ENCODE results near the gene CLMN. TPM values are rescaled to one million over a fixed set of nuclear protein-coding genes. Genes with fewer than 3 reads are reported as not detected.

CLMN gene
- total RNA-seq, 1 donor from 2014 or later = 2.1 TPM

DNA sequence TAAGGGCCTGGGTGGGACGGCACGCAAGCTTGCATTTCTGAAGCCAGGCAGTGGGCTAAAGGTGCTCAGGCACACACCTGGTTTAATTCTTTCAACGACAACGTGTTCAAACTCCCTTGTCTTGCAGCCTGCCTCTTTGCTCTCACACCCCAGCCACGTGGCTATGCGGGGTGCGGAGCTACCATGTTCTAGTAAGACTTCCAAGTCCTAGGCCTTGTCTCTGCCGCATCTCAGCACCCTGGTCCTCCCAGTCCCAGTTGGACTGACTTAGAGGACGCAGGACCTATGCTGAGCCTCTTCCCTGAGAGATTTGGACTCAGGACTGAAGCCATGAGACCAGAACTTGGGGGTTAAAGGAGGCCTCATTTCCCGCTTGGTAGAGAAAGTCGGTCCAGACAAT, 62.2 kb downstream of the CLMN start:
- peaks cover 16 to 36% (median 30%) of the 10 kb centered on the region in 3 donors for H3K4me1 ChIP-seq (ENCODE audit: control insufficient read depth in 3 of 3, insufficient read depth in 3 of 3, low read length in 3 of 3)
- H3K9me3 ChIP-seq (ENCODE audit: control insufficient read depth in 3 of 3, low read length in 3 of 3) = no peaks in the 10 kb centered on the region
- H3K27me3 ChIP-seq (ENCODE audit: control insufficient read depth in 3 of 3, insufficient read depth in 3 of 3, low read length in 3 of 3) = peaks cover 0 to 2% (median 0%) of the 10 kb centered on the region in 3 donors
- no peak overlapping the region for H3K4me3 ChIP-seq (ENCODE audit: low read length in 3 of 3)
- H3K36me3 ChIP-seq (ENCODE audit: control insufficient read depth in 3 of 3, insufficient read depth in 3 of 3, low read length in 3 of 3) = no peaks in the 10 kb centered on the region
- no peak overlapping the region for H3K9ac ChIP-seq (ENCODE audit: low read depth in 1 of 3, low read length in 3 of 3)
- H3K27ac ChIP-seq (ENCODE audit: low read depth, low read length) = no peak overlapping the region

GRCh38 chr14:95256776-95257060, 63.0 kb downstream of the CLMN start:
- Histone ChIP-seq H3K27me3 (ENCODE audit: control insufficient read depth in 3 of 3, insufficient read depth in 3 of 3, low read length in 3 of 3) (peaks cover 0 to 2% (median 0%) of the 10 kb centered on the region in 3 donors), H3K36me3 (ENCODE audit: control insufficient read depth in 3 of 3, insufficient read depth in 3 of 3, low read length in 3 of 3) (no peaks in the 10 kb centered on the region), H3K27ac (ENCODE audit: low read depth, low read length) (no peak overlapping the region), H3K9me3 (ENCODE audit: control insufficient read depth in 3 of 3, low read length in 3 of 3) (no peaks in the 10 kb centered on the region), H3K9ac (ENCODE audit: low read depth in 1 of 3, low read length in 3 of 3) (no peak overlapping the region), H3K4me3 (ENCODE audit: low read length in 3 of 3) (no peak overlapping the region), H3K4me1 (ENCODE audit: control insufficient read depth in 3 of 3, insufficient read depth in 3 of 3, low read length in 3 of 3) (peaks cover 9 to 28% (median 25%) of the 10 kb centered on the region in 3 donors)

DNA sequence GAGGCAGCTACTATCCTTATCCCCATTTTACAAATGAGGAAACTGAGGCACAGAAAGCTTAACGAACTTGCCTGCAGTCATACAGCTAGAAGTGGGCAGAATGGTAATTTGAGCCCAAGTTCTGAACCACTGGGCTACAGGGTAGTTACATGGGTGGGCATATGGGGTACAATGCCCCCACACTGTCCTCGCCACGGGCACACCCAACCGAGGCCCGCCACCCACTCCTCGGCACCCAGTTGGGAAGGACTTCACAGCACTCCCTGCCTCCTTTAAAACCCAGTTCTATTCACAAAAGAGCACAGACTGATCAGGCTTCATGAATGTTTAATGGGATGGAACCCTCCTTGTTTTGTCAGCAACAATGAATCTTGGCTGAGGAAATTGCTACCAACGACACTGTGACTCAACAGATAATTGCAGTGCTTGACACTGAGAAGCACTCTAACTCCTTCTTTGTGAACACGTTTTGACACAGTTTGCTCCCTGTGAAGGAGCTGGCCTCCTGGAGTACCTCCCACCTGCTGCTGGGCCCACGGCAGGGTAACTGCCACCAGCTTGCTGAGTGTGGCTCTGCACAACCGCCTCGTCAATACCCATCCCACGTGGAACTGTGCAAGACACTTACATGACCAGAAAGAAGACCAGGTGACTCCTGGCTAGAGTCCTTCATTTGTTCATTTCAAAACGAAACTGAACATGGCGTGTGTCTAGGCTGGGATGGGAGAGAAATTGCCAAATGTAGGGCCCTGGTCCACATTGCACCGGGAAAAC, 63.5 kb downstream of the CLMN start:
- Histone ChIP-seq H3K4me1 (ENCODE audit: control insufficient read depth in 3 of 3, insufficient read depth in 3 of 3, low read length in 3 of 3) (peaks cover 9 to 23% (median 21%) of the 10 kb centered on the region in 3 donors), H3K27ac (ENCODE audit: low read depth, low read length) (no peak overlapping the region), H3K27me3 (ENCODE audit: control insufficient read depth in 3 of 3, insufficient read depth in 3 of 3, low read length in 3 of 3) (peaks cover 0 to 2% (median 0%) of the 10 kb centered on the region in 3 donors), H3K9me3 (ENCODE audit: control insufficient read depth in 3 of 3, low read length in 3 of 3) (no peaks in the 10 kb centered on the region), H3K4me3 (ENCODE audit: low read length in 3 of 3) (no peak overlapping the region), H3K36me3 (ENCODE audit: control insufficient read depth in 3 of 3, insufficient read depth in 3 of 3, low read length in 3 of 3) (no peaks in the 10 kb centered on the region), H3K9ac (ENCODE audit: low read depth in 1 of 3, low read length in 3 of 3) (no peak overlapping the region)

GRCh38 chr14:95255487-95255886, 64.2 kb downstream of the CLMN start:
- Histone ChIP-seq H3K9me3 (ENCODE audit: control insufficient read depth in 3 of 3, low read length in 3 of 3) (no peaks in the 10 kb centered on the region), H3K9ac (ENCODE audit: low read depth in 1 of 3, low read length in 3 of 3) (no peak overlapping the region), H3K4me3 (ENCODE audit: low read length in 3 of 3) (no peak overlapping the region), H3K36me3 (ENCODE audit: control insufficient read depth in 3 of 3, insufficient read depth in 3 of 3, low read length in 3 of 3) (no peaks in the 10 kb centered on the region), H3K27ac (ENCODE audit: low read depth, low read length) (no peak overlapping the region), H3K27me3 (ENCODE audit: control insufficient read depth in 3 of 3, insufficient read depth in 3 of 3, low read length in 3 of 3) (peaks cover 0 to 2% (median 0%) of the 10 kb centered on the region in 3 donors), H3K4me1 (ENCODE audit: control insufficient read depth in 3 of 3, insufficient read depth in 3 of 3, low read length in 3 of 3) (peaks cover 9 to 20% (median 19%) of the 10 kb centered on the region in 3 donors)

GRCh38 chr14:95255013-95255412, 64.7 kb downstream of the CLMN start:
- no peak overlapping the region for H3K27ac ChIP-seq (ENCODE audit: low read depth, low read length)
- H3K4me3 ChIP-seq (ENCODE audit: low read length in 3 of 3) = no peak overlapping the region
- no peaks in the 10 kb centered on the region for H3K36me3 ChIP-seq (ENCODE audit: control insufficient read depth in 3 of 3, insufficient read depth in 3 of 3, low read length in 3 of 3)
- no peaks in the 10 kb centered on the region for H3K9me3 ChIP-seq (ENCODE audit: control insufficient read depth in 3 of 3, low read length in 3 of 3)
- H3K4me1 ChIP-seq (ENCODE audit: control insufficient read depth in 3 of 3, insufficient read depth in 3 of 3, low read length in 3 of 3) = peaks cover 9 to 18% (median 18%) of the 10 kb centered on the region in 3 donors
- H3K27me3 ChIP-seq (ENCODE audit: control insufficient read depth in 3 of 3, insufficient read depth in 3 of 3, low read length in 3 of 3) = peaks cover 0 to 2% (median 0%) of the 10 kb centered on the region in 3 donors
- H3K9ac ChIP-seq (ENCODE audit: low read depth in 1 of 3, low read length in 3 of 3) = no peak overlapping the region

DNA sequence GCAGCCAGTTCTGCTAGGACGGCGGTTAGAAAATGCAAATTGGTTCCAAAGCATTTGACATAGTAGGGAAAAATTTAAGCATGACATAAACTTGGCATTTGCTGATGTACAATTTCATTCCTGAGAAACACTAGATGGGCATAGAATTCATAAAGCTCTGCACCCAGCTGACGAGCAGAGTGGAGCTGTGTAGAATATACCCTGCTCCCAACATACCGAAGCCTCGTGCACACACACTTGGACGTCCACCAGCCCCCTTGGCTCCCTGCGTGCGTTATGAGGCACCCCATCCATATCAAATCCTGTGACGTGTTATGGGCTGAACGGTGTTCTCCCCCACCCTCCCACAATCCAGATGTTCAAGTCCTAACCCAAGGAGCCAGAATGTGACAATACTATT, 65.4 kb downstream of the CLMN start:
- Histone ChIP-seq H3K27ac (ENCODE audit: low read depth, low read length) (no peak overlapping the region), H3K4me3 (ENCODE audit: low read length in 3 of 3) (no peak overlapping the region), H3K9ac (ENCODE audit: low read depth in 1 of 3, low read length in 3 of 3) (no peak overlapping the region), H3K36me3 (ENCODE audit: control insufficient read depth in 3 of 3, insufficient read depth in 3 of 3, low read length in 3 of 3) (no peaks in the 10 kb centered on the region), H3K4me1 (ENCODE audit: control insufficient read depth in 3 of 3, insufficient read depth in 3 of 3, low read length in 3 of 3) (peaks cover 5 to 12% (median 11%) of the 10 kb centered on the region in 3 donors), H3K9me3 (ENCODE audit: control insufficient read depth in 3 of 3, low read length in 3 of 3) (no peaks in the 10 kb centered on the region), H3K27me3 (ENCODE audit: control insufficient read depth in 3 of 3, insufficient read depth in 3 of 3, low read length in 3 of 3) (peaks cover 0 to 2% (median 0%) of the 10 kb centered on the region in 3 donors)

DNA sequence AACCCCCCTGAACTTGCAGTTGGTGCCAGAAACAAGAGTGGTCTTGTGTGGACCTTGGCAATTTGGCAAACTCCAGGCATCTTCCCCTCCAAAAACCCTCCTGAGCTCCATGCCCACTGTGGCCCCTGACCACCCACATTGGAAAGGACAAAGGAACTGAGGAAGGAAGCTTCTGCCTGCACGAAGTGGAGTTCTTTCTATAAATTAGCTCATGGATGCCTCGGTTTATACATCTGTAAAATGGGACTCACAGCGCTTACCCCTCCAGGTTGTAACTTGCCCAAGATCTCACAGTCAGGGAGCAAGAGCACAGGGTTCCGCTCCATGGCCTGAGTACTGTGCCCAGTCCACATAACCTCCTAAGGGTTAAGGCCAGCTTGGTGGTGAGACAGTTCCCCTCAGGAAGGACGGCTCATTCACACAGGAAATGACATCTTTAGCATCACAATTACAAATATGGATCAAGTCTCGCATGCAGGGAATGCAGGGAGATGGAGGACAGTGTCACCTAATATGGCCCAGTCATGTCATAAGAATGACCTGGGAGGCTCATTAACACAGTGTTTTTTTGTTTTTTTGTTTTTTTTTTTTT, 66.6 kb downstream of the CLMN start:
- no peaks in the 10 kb centered on the region for H3K9me3 ChIP-seq (ENCODE audit: control insufficient read depth in 3 of 3, low read length in 3 of 3)
- no peaks in the 10 kb centered on the region for H3K36me3 ChIP-seq (ENCODE audit: control insufficient read depth in 3 of 3, insufficient read depth in 3 of 3, low read length in 3 of 3)
- H3K4me3 ChIP-seq (ENCODE audit: low read length in 3 of 3) = no peak overlapping the region
- H3K4me1 ChIP-seq (ENCODE audit: control insufficient read depth in 3 of 3, insufficient read depth in 3 of 3, low read length in 3 of 3) = peaks cover 5 to 12% (median 7%) of the 10 kb centered on the region in 3 donors
- H3K9ac ChIP-seq (ENCODE audit: low read depth in 1 of 3, low read length in 3 of 3) = no peak overlapping the region
- H3K27ac ChIP-seq (ENCODE audit: low read depth, low read length) = no peak overlapping the region
- H3K27me3 ChIP-seq (ENCODE audit: control insufficient read depth in 3 of 3, insufficient read depth in 3 of 3, low read length in 3 of 3) = peaks cover 0 to 2% (median 0%) of the 10 kb centered on the region in 3 donors

- no peaks in the 10 kb centered on the region for H3K9me3 ChIP-seq (ENCODE audit: control insufficient read depth in 3 of 3, low read length in 3 of 3)
- no peak overlapping the region for H3K4me3 ChIP-seq (ENCODE audit: low read length in 3 of 3)
- peaks cover 5 to 12% (median 7%) of the 10 kb centered on the region in 3 donors for H3K4me1 ChIP-seq (ENCODE audit: control insufficient read depth in 3 of 3, insufficient read depth in 3 of 3, low read length in 3 of 3)
- peaks cover 0 to 2% (median 0%) of the 10 kb centered on the region in 3 donors for H3K27me3 ChIP-seq (ENCODE audit: control insufficient read depth in 3 of 3, insufficient read depth in 3 of 3, low read length in 3 of 3)
- H3K27ac ChIP-seq (ENCODE audit: low read depth, low read length) = no peak overlapping the region
- H3K36me3 ChIP-seq (ENCODE audit: control insufficient read depth in 3 of 3, insufficient read depth in 3 of 3, low read length in 3 of 3) = no peaks in the 10 kb centered on the region
- no peak overlapping the region for H3K9ac ChIP-seq (ENCODE audit: low read depth in 1 of 3, low read length in 3 of 3)
These were observed 67.5 kb downstream of the CLMN start for GRCh38 chr14:95252219-95252618.

DNA sequence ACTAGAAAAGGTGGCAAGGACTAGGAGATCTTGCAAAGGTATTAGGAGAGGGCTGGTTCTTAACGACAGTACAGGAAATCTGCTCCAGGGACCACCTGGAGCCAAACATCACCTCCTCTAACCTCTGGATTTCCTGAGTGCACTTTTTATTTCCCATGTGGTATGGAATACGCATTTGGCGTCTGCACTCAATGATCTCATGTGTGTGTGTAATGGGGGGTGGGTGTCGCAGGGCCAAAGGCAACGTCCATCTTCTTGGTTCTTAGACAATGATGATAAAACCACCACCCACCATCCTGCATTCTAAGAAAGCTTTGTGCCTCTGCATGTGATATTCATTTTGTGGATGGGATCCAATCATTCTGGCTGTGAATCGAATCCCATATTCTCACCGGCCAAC, 68.8 kb downstream of the CLMN start:
- Histone ChIP-seq H3K9ac (ENCODE audit: low read depth in 1 of 3, low read length in 3 of 3) (no peak overlapping the region), H3K4me1 (ENCODE audit: control insufficient read depth in 3 of 3, insufficient read depth in 3 of 3, low read length in 3 of 3) (peaks cover 2 to 12% (median 2%) of the 10 kb centered on the region in 3 donors), H3K27me3 (ENCODE audit: control insufficient read depth in 3 of 3, insufficient read depth in 3 of 3, low read length in 3 of 3) (peaks cover 0 to 2% (median 0%) of the 10 kb centered on the region in 3 donors), H3K4me3 (ENCODE audit: low read length in 3 of 3) (no peak overlapping the region), H3K9me3 (ENCODE audit: control insufficient read depth in 3 of 3, low read length in 3 of 3) (no peaks in the 10 kb centered on the region), H3K36me3 (ENCODE audit: control insufficient read depth in 3 of 3, insufficient read depth in 3 of 3, low read length in 3 of 3) (no peaks in the 10 kb centered on the region), H3K27ac (ENCODE audit: low read depth, low read length) (no peak overlapping the region)

- no peaks in the 10 kb centered on the region for H3K36me3 ChIP-seq (ENCODE audit: control insufficient read depth in 3 of 3, insufficient read depth in 3 of 3, low read length in 3 of 3)
- H3K4me1 ChIP-seq (ENCODE audit: control insufficient read depth in 3 of 3, insufficient read depth in 3 of 3, low read length in 3 of 3) = peaks cover 0 to 8% (median 2%) of the 10 kb centered on the region in 3 donors
- no peak overlapping the region for H3K4me3 ChIP-seq (ENCODE audit: low read length in 3 of 3)
- H3K27ac ChIP-seq (ENCODE audit: low read depth, low read length) = no peak overlapping the region
- H3K27me3 ChIP-seq (ENCODE audit: control insufficient read depth in 3 of 3, insufficient read depth in 3 of 3, low read length in 3 of 3) = peaks cover 0 to 2% (median 0%) of the 10 kb centered on the region in 3 donors
- no peak overlapping the region for H3K9ac ChIP-seq (ENCODE audit: low read depth in 1 of 3, low read length in 3 of 3)
- H3K9me3 ChIP-seq (ENCODE audit: control insufficient read depth in 3 of 3, low read length in 3 of 3) = no peaks in the 10 kb centered on the region
These were observed 69.5 kb downstream of the CLMN start for GRCh38 chr14:95250140-95250769.

All from skeletal muscle tissue (tissue), 4 donors.